ENCODE measurements around the gene BEST4.
"Not testable (repeated sequence)": the region's sequence is repeated elsewhere in the genome, so short reads cannot be mapped to it uniquely, and the experiment has no call there.

BEST4 gene

GRCh38 chr1:44812822-44813543, 25.0 kb upstream of the BEST4 start:
- 0 out of 2 replicates have a peak overlapping the region, but pooled peaks have one; percentile 39 for H2AFZ ChIP-seq (ENCODE audit: low read length)

GRCh38 chr1:44811234-44811633, 23.3 kb upstream of the BEST4 start:
- Histone ChIP-seq H3K9ac (ENCODE audit: low read length) (no peak overlapping the region), H4K20me1 (ENCODE audit: insufficient read depth, low read length) (no peaks in the 10 kb centered on the region), H3K4me2 (ENCODE audit: low read length) (no peak overlapping the region), H3K9me3 (ENCODE audit: low read length) (no peaks in the 10 kb centered on the region), H3K36me3 (ENCODE audit: insufficient read depth, low read length) (no peaks in the 10 kb centered on the region), H3K79me2 (ENCODE audit: insufficient read depth, low read length) (no peaks in the 10 kb centered on the region), H3K4me3 (ENCODE audit: low read depth, low read length, poor library complexity, severe bottlenecking) (no peak overlapping the region), H3K9me2 (ENCODE audit: low read depth, low read length) (no peaks in the 10 kb centered on the region), H2AFZ (ENCODE audit: low read length) (no peak overlapping the region), H3K27me3 (ENCODE audit: insufficient read depth, low read length) (no peaks in the 10 kb centered on the region), H3F3A (ENCODE audit: insufficient read depth, low read length) (no peaks in the 10 kb centered on the region), H3K27ac (ENCODE audit: low read depth, low read length, poor library complexity, severe bottlenecking) (no peak overlapping the region), H3K4me1 (ENCODE audit: insufficient read depth, low read length, severe bottlenecking) (peaks cover 55% of the 10 kb centered on the region)
- TF ChIP-seq EZH2 (IDR thresholded peaks at IDR 0.05; ENCODE audit: borderline replicate concordance, low read length) (no peak), CTCF (IDR thresholded peaks at IDR 0.05; ENCODE audit: low read length) (no peak)

More at GRCh38 chr1:44812822-44813543, 25.0 kb upstream of the BEST4 start:
- no peaks in the 10 kb centered on the region for H3K9me2 ChIP-seq (ENCODE audit: low read depth, low read length)
- peak overlapping the region; percentile 92 for H3K9ac ChIP-seq (ENCODE audit: low read length)
- H3K9me3 ChIP-seq (ENCODE audit: low read length): no peaks in the 10 kb centered on the region
- H3K4me3 ChIP-seq (ENCODE audit: low read depth, low read length, poor library complexity, severe bottlenecking): peak overlapping the region; percentile 68
- no peak for TF ChIP-seq CTCF (IDR thresholded peaks at IDR 0.05; ENCODE audit: low read length)
- peak overlapping the region; percentile 89 for H3K4me2 ChIP-seq (ENCODE audit: low read length)
- peaks cover 44% of the 10 kb centered on the region for H3K4me1 ChIP-seq (ENCODE audit: insufficient read depth, low read length, severe bottlenecking)
- H3K27ac ChIP-seq (ENCODE audit: low read depth, low read length, poor library complexity, severe bottlenecking): no peak overlapping the region
- no peaks in the 10 kb centered on the region for H3K36me3 ChIP-seq (ENCODE audit: insufficient read depth, low read length)
- no peaks in the 10 kb centered on the region for H3K79me2 ChIP-seq (ENCODE audit: insufficient read depth, low read length)
- no peaks in the 10 kb centered on the region for H4K20me1 ChIP-seq (ENCODE audit: insufficient read depth, low read length)
- no peaks in the 10 kb centered on the region for H3K27me3 ChIP-seq (ENCODE audit: insufficient read depth, low read length)
- no peaks in the 10 kb centered on the region for H3F3A ChIP-seq (ENCODE audit: insufficient read depth, low read length)

GRCh38 chr1:44810762-44811105, 22.8 kb upstream of the BEST4 start:
- peak overlapping the region; percentile 90 for H3K27ac ChIP-seq (ENCODE audit: low read depth, low read length, poor library complexity, severe bottlenecking)
- peaks cover 55% of the 10 kb centered on the region for H3K4me1 ChIP-seq (ENCODE audit: insufficient read depth, low read length, severe bottlenecking)
- H3K9me3 ChIP-seq (ENCODE audit: low read length); H3K27me3 ChIP-seq (ENCODE audit: insufficient read depth, low read length); H3K9me2 ChIP-seq (ENCODE audit: low read depth, low read length); H4K20me1 ChIP-seq (ENCODE audit: insufficient read depth, low read length); H3K79me2 ChIP-seq (ENCODE audit: insufficient read depth, low read length); H3K9ac ChIP-seq (ENCODE audit: low read length); H3K36me3 ChIP-seq (ENCODE audit: insufficient read depth, low read length); H3F3A ChIP-seq (ENCODE audit: insufficient read depth, low read length); H3K4me3 ChIP-seq (ENCODE audit: low read depth, low read length, poor library complexity, severe bottlenecking); H2AFZ ChIP-seq (ENCODE audit: low read length); H3K4me2 ChIP-seq (ENCODE audit: low read length): not testable (repeated sequence)

Data from OCI-LY1 (cell line).